ENCODE data around the gene KRT78.

Gene KRT78

DNA sequence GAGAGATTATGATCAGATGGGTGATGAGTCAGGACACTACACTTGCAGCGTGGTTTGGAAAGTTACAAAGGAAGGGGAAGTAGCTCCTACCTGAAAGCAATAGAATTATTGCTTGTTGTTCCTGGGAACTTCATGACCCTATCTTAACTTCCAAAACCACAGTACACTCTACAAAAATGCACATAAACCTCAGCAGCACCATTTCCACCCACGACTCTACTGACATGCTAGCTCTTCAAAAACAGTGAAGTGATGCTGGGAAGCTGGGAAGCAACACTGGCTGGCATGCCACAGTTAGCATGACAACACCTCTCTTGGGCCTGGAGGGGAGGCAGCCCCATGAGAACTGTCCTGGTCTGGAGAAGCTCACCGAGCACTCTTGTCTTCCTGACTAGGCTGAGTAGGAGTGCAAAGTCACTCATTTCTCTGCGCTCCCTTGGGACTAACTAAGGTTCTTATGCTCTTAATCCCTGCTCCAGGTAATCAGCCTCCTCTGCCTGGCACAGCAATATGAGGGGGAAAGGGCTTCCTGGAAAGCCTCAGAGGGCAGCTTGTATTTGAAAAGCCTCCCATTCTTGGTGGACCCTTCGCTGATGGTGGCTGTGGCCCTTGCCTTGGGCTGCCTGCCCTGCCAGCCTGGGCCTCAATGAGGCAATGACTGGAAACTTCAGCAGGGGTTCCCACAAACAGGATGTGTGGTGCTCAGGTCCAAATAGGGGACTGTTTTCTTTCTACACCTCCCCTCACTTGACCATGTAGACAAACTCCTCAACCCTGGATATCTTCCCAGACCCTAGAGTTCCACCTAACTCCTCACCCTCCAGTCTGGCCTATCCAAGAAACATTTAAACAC is 54.1 kb downstream of the KRT78 start:
- DNase-seq, result no peak

DNA sequence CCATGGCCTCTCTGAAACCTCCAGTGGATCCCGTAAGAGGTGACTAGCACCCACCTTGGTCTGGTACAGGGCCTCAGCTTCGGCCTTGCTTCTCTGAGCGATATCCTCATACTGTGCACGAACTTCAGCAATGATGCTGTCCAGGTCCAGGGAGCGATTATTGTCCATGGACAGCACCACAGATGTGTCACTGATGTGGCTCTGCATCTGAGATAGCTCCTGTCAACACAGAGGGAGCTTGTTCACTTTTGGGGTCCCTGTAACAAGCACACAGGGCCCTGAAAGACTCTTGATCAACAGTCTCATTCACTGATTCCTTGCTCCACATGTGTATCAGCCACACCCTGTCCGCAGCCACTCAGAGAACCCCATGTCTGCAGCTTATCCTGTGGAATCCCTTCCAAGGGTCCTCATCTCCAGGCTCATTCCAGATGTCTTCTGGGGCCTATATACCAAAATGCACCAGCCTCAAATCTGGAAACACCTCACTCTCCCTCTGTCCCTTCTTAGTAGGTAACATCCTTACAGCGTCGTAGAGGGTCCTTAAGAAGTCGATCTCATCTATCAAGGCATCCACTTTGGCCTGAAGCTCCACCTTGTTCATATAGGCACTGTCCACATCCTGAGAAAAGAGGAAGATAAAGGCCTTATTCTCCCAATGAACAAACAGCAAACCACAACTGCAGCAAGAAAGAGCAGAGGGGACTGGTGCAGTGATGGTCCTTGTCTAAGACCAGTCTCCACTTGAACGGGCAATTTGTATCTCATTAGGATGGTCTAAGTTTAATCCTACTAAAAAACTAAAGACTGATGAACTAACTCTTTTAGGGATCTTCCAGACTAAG is 56.4 kb downstream of the KRT78 start:
- DNase-seq, result no peak

DNA sequence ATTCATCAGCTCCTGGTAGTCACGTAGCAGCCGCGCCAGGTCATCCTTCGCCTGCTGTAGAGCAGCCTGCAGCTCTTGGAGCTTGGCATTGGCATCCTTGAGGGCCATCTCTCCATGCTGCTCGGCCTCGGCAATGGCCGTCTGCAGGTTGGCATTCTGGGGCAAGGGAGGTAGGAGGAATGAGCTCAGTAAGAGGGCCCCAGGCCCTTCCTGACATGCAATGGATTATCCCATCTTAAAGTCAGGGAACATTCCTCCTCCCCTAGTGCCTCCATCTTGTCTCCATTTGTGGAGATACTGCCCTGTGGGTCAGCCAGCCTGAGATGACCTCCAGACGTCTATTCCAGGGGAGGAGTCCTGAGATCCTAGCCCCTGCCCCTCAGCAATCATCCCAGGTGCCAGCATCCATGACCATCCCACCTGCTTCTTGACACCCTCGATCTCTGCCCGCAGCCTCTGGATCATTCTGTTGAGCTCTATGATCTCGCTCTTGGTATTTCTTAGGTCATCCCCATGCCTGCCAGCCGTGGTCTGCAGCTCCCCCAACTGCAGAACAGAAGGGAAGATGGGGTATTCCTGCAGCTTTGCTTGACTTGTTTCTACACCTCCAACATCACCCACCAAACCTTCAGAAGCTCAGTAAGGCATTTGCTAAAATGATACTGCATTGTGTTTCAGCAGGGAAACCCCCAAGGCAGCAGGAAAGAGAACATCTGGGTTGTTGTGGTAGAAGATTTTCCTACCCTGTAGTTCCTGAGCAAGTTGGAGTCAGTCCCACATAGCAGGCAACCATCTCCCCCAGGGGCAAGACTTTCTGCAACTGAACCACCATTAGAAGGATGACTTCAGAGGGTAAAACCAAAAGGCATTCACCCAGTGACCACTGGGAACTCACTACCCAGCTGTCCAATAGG is 57.3 kb downstream of the KRT78 start:
- no peak for DNase-seq

DNA sequence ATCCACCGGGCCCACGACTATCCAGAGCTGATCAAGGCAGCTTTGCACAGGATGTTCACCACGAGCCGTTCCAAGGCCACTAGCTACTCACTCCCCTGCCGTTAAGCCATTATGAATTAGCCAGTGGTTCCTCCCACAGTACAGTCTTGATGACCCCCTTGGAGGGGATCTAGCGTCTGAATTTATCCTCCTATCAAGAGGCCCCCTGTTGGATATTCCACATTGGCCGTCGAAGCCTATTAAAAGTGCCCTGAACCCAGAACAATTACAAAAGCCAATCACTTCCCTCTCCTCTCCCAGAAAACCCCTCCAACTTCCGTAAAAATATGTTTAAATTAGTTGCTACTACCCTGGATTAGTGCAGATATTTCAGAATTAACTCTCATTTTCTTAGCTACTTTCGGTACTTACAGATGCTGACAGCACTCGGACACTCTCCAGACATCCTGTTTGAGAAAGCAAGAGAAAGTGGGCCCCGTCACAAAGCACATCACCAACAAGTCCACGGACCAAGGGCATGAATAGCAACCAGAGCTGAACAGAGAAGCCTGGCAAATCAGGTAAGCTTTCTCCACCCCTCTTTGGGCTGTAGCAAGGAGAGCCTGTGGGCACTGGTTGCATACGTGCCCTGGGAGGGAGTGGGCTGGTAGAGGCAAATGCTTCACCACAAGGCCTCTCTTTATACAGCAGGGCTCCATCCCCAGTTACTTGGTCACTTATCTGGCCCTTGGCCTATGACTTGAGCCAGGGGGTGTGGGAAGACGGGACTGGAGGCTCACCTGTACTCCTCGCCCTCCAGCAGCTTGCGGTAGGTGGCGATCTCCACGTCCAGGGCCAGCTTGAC is 58.1 kb downstream of the KRT78 start:
- no peak for DNase-seq

DNA sequence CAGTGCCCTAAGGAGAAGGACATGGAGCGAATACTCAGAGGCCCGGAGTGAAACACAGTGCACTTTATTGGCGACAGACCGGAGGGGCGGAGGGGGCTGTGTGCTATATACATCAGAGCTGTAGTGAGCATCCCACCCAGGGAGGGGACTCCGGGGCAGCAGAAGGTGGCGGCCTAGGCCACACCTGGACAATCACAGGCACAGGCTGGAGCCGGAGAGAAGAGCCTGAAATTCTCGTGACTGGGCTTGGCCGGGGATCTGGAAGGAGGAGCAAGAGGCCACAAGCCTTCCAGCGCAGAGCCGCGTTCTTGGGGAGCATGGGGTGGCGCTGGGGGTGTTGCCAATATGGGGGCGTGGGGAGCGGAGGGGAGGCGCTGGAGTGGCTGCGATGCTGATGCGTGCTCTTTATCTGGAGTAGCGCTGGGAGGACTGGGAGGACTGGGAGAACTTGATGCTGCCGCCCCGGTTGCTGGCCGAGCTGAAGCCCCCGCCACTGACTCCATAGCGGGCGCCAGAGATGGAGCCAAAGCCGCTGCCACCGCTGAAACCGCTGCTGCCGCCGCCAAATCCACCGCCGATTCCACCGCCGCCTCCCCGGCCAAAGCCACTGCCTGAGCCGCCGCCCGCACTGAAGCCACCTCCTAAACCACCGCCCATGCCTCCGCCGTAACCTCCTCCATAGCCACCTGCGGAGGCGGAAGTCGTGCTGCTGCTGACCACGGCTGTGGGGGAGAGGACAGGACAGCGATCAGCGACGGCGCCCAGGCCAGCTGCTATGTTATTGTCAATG is 59.0 kb downstream of the KRT78 start:
- no peak for DNase-seq

DNA sequence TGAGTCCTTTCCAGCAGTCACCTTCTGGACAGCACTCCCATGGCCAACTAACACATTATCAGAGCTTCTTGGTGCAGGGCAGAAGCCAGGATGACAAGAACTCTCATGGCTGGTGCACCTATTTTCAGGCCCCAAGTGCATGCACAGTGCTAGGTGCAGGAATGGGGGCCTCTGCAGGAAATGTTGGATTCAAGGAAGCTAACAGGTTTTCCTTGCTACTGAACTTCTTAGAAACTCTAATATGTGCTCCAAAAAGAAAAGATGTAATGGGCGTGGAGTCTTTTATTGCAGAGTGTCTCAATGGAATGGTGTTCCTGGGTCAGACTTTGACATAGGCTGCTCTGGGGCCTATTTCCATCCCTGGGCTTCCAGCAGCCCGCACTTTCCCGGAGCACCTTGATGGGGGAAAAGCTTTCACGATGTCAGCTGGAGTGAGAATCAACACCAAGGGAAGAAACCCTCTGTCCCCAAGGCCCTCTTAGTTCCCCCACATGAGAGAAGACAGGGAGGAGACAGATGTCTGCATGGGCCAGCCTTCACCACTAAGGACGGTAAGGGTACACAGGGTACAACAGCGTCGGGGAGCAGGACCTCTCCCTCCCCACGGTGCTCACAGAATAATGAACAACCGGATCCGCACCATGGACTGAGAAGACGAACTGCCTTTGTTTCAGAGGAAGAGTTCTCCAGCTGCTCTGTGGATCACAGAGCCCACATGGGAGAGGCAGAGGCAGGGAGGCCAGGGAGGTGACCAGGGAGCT is 59.7 kb downstream of the KRT78 start:
- DNase-seq, result no peak

DNA sequence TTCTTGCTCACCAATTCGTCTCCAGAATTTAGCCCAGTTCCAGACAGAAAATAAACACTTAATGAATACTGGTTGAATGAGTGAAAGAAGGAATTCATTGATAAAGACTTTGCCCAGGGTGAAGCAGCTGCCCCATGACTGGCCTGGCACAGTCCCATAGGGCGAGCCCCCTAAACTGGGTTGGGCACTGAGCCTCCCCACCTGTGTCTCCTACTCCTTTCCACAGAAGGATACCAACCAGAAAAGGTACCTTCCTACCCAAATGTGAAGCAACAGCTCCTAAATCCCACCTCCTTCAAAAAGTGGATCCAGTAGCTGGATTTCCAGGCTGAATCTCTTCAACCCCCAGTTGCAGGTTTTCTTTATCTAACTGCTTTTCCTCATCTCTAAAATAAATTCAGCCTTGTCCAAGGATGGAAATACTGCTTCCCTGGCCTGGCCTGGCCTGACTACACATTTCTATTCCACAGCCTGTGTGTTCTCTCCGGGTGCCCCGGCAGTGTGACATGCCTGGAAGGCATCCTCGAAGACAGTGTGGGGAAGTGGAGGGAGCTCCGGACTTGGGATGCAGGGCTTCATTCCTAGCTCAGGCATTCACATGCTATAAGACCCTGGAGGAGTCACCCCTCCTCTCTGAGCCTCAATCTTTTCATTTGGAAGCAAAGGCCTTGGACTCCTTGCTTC is 60.5 kb downstream of the KRT78 start:
- no peak for DNase-seq

All from CD4-positive, alpha-beta T cell treated with Interferon alpha-2 for 1 hour (primary cell).